Astrocyte of the cerebellum (primary cell): Measurements from ENCODE around the gene AIRE.

ENCODE experiments used
- DNase-seq: peaks from one replicate; pipeline ENCODE4 v3.0.0-alpha.2; 2011; ENCODE audit warnings: low read depth
- H3K4me3 ChIP-seq: 2 replicates; pipeline ENCODE4 v1.5.1; 2011; ENCODE audit warnings: mild to moderate bottlenecking, low read depth, low read length, moderate library complexity
- CTCF ChIP-seq: IDR thresholded peaks from 2 replicates; pipeline ENCODE4 v1.5.1; 2012; ENCODE audit warnings: low read length, low read depth, moderate library complexity, mild to moderate bottlenecking; ENCODE audit errors: missing control alignments
- in situ Hi-C: cut with HindIII; loops from 2 replicates; pipeline ENCODE4 v1.10.0; 2017; ENCODE audit warnings: low sequenced_read_pairs

The AIRE gene

GRCh38 chr21:44326716-44327602 is 41.3 kb downstream of the AIRE start:
- TF ChIP-seq CTCF: no peak
- H3K4me3 ChIP-seq: no peak overlapping the region
- DNase-seq: no peak
- in situ Hi-C loops: no loop called here

GRCh38 chr21:44327603-44327974 is 41.9 kb downstream of the AIRE start:
- no peak overlapping the region for H3K4me3 ChIP-seq
- no peak for TF ChIP-seq CTCF
- no peak for DNase-seq
- in situ Hi-C loops: no loop called here

- no peak for TF ChIP-seq CTCF
- no peak overlapping the region for H3K4me3 ChIP-seq
- in situ Hi-C loops: no loop called here
These were observed 42.7 kb downstream of the AIRE start for GRCh38 chr21:44328242-44328895.

GRCh38 chr21:44329086-44329889 is 43.6 kb downstream of the AIRE start:
- in situ Hi-C loops: no loop called here
- no peak overlapping the region for H3K4me3 ChIP-seq
- no peak for DNase-seq
- no peak for TF ChIP-seq CTCF

More at GRCh38 chr21:44328242-44328895, 42.7 kb downstream of the AIRE start:
- no peak for DNase-seq

GRCh38 chr21:44329971-44330681 is 44.5 kb downstream of the AIRE start:
- no peak for TF ChIP-seq CTCF

GRCh38 chr21:44330698-44331097 is 45.0 kb downstream of the AIRE start:
- in situ Hi-C loops: no loop called here
- TF ChIP-seq CTCF: no peak
- no peak overlapping the region for H3K4me3 ChIP-seq
- no peak for DNase-seq

More at GRCh38 chr21:44329971-44330681, 44.5 kb downstream of the AIRE start:
- no peak overlapping the region for H3K4me3 ChIP-seq
- DNase-seq: no peak
- in situ Hi-C loops: no loop called here
